ENCODE data around the gene BTD.
A peak's percentile ranks its signal among the peaks of the same experiment; 100 is the strongest.

BTD gene

GRCh38 chr3:15629860-15630597 lies 28.5 kb downstream of the BTD start:
- H3K36me3 ChIP-seq (ENCODE audit: control insufficient read depth in 1 of 2, insufficient read depth in 2 of 2, low read length in 2 of 2) = no peaks in the 10 kb centered on the region
- peaks cover 8 to 13% of the 10 kb centered on the region in 2 donors for H3K4me1 ChIP-seq (ENCODE audit: control insufficient read depth in 1 of 2, insufficient read depth in 2 of 2, low read length in 2 of 2)
- no peaks in the 10 kb centered on the region for H3K9me3 ChIP-seq (ENCODE audit: control insufficient read depth in 1 of 2, low read length in 2 of 2)
- H3K27me3 ChIP-seq (ENCODE audit: low read depth, low read length) = no peaks in the 10 kb centered on the region
- peak overlapping the region; percentile 44 to 66 for H3K4me3 ChIP-seq (ENCODE audit: low read depth in 1 of 2, low read length in 2 of 2)
- H3K27ac ChIP-seq (ENCODE audit: low read length) = peak overlapping the region; percentile 51

GRCh38 chr3:15630646-15631350 lies 29.3 kb downstream of the BTD start:
- Histone ChIP-seq H3K9me3 (ENCODE audit: control insufficient read depth in 1 of 2, low read length in 2 of 2) (no peaks in the 10 kb centered on the region), H3K4me3 (ENCODE audit: low read depth in 1 of 2, low read length in 2 of 2) (peak overlapping the region; percentile 44 to 66), H3K4me1 (ENCODE audit: control insufficient read depth in 1 of 2, insufficient read depth in 2 of 2, low read length in 2 of 2) (peaks cover 8 to 13% of the 10 kb centered on the region in 2 donors), H3K27me3 (ENCODE audit: low read depth, low read length) (no peaks in the 10 kb centered on the region), H3K36me3 (ENCODE audit: control insufficient read depth in 1 of 2, insufficient read depth in 2 of 2, low read length in 2 of 2) (no peaks in the 10 kb centered on the region), H3K27ac (ENCODE audit: low read length) (peak overlapping the region; percentile 51)

GRCh38 chr3:15631426-15632211 lies 30.1 kb downstream of the BTD start:
- H3K27me3 ChIP-seq (ENCODE audit: low read depth, low read length) = no peaks in the 10 kb centered on the region
- peaks cover 8 to 13% of the 10 kb centered on the region in 2 donors for H3K4me1 ChIP-seq (ENCODE audit: control insufficient read depth in 1 of 2, insufficient read depth in 2 of 2, low read length in 2 of 2)
- H3K27ac ChIP-seq (ENCODE audit: low read length) = no peak overlapping the region
- no peaks in the 10 kb centered on the region for H3K36me3 ChIP-seq (ENCODE audit: control insufficient read depth in 1 of 2, insufficient read depth in 2 of 2, low read length in 2 of 2)
- no peak overlapping the region for H3K4me3 ChIP-seq (ENCODE audit: low read depth in 1 of 2, low read length in 2 of 2)
- no peaks in the 10 kb centered on the region for H3K9me3 ChIP-seq (ENCODE audit: control insufficient read depth in 1 of 2, low read length in 2 of 2)

GRCh38 chr3:15632212-15632580 lies 30.7 kb downstream of the BTD start:
- Histone ChIP-seq H3K36me3 (ENCODE audit: control insufficient read depth in 1 of 2, insufficient read depth in 2 of 2, low read length in 2 of 2) (no peaks in the 10 kb centered on the region), H3K27me3 (ENCODE audit: low read depth, low read length) (no peaks in the 10 kb centered on the region), H3K4me3 (ENCODE audit: low read depth in 1 of 2, low read length in 2 of 2) (no peak overlapping the region), H3K4me1 (ENCODE audit: control insufficient read depth in 1 of 2, insufficient read depth in 2 of 2, low read length in 2 of 2) (peaks cover 9 to 17% of the 10 kb centered on the region in 2 donors), H3K9me3 (ENCODE audit: control insufficient read depth in 1 of 2, low read length in 2 of 2) (no peaks in the 10 kb centered on the region), H3K27ac (ENCODE audit: low read length) (no peak overlapping the region)

DNA sequence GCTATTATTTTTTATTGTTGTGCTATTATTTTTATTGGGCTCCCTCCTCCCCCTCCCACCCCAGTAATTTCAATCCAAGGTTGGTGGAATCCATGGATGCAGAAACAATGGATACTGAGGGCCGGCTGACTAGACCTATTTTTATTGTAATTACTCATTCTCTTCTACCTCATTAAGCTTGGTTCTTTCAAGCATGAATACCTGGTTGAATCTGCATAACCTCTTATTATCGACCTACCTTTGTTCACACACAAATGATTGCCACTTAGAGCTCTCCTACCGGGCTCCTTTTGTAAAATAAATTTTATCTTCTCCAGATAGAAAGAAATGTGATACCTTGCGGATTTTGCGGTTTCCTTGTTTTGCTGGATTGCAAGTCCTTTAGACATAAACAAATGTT lies 31.6 kb downstream of the BTD start:
- H3K27ac ChIP-seq (ENCODE audit: low read length) = no peak overlapping the region
- no peaks in the 10 kb centered on the region for H3K27me3 ChIP-seq (ENCODE audit: low read depth, low read length)
- H3K36me3 ChIP-seq (ENCODE audit: control insufficient read depth in 1 of 2, insufficient read depth in 2 of 2, low read length in 2 of 2) = no peaks in the 10 kb centered on the region
- no peak overlapping the region for H3K4me3 ChIP-seq (ENCODE audit: low read depth in 1 of 2, low read length in 2 of 2)
- peaks cover 15 to 17% of the 10 kb centered on the region in 2 donors for H3K4me1 ChIP-seq (ENCODE audit: control insufficient read depth in 1 of 2, insufficient read depth in 2 of 2, low read length in 2 of 2)
- no peaks in the 10 kb centered on the region for H3K9me3 ChIP-seq (ENCODE audit: control insufficient read depth in 1 of 2, low read length in 2 of 2)

- peaks cover 15 to 17% of the 10 kb centered on the region in 2 donors for H3K4me1 ChIP-seq (ENCODE audit: control insufficient read depth in 1 of 2, insufficient read depth in 2 of 2, low read length in 2 of 2)
- no peaks in the 10 kb centered on the region for H3K27me3 ChIP-seq (ENCODE audit: low read depth, low read length)
- peak overlapping the region; percentile 86 for H3K27ac ChIP-seq (ENCODE audit: low read length)
- no peaks in the 10 kb centered on the region for H3K9me3 ChIP-seq (ENCODE audit: control insufficient read depth in 1 of 2, low read length in 2 of 2)
- H3K36me3 ChIP-seq (ENCODE audit: control insufficient read depth in 1 of 2, insufficient read depth in 2 of 2, low read length in 2 of 2) = no peaks in the 10 kb centered on the region
- no peak overlapping the region for H3K4me3 ChIP-seq (ENCODE audit: low read depth in 1 of 2, low read length in 2 of 2)
Observed at GRCh38 chr3:15633766-15634598, 32.4 kb downstream of the BTD start.

GRCh38 chr3:15634671-15635070 lies 33.1 kb downstream of the BTD start:
- H3K4me3 ChIP-seq (ENCODE audit: low read depth in 1 of 2, low read length in 2 of 2) = no peak overlapping the region
- H3K4me1 ChIP-seq (ENCODE audit: control insufficient read depth in 1 of 2, insufficient read depth in 2 of 2, low read length in 2 of 2) = peaks cover 15 to 17% of the 10 kb centered on the region in 2 donors

DNA sequence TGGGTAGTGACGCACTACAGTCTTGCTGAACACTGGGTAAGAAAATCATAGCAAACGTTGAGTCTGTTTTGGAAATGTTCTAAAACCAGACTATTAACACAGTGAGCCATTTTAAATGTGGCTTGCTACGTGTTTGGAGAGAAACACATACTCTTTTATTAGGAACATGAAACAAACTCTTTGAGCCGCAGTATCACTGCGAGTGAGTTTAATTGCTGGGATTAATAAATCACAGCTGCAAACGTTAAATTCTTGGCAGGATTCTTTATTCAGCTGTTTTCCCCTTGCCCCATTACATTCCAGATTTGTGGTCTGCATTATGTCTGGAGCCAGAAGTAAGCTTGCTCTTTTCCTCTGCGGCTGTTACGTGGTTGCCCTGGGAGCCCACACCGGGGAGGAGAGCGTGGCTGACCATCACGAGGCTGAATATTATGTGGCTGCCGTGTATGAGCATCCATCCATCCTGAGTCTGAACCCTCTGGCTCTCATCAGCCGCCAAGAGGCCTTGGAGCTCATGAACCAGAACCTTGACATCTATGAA lies 33.6 kb downstream of the BTD start:
- Histone ChIP-seq H3K36me3 (ENCODE audit: control insufficient read depth in 1 of 2, insufficient read depth in 2 of 2, low read length in 2 of 2) (no peaks in the 10 kb centered on the region), H3K9me3 (ENCODE audit: control insufficient read depth in 1 of 2, low read length in 2 of 2) (no peaks in the 10 kb centered on the region), H3K4me3 (ENCODE audit: low read depth in 1 of 2, low read length in 2 of 2) (peak overlapping the region in 1 of 2 donors; percentile 0), H3K27me3 (ENCODE audit: low read depth, low read length) (no peaks in the 10 kb centered on the region), H3K27ac (ENCODE audit: low read length) (peak overlapping the region; percentile 86), H3K4me1 (ENCODE audit: control insufficient read depth in 1 of 2, insufficient read depth in 2 of 2, low read length in 2 of 2) (peaks cover 15 to 16% of the 10 kb centered on the region in 2 donors)

More at GRCh38 chr3:15634671-15635070, 33.1 kb downstream of the BTD start:
- Histone ChIP-seq H3K27ac (ENCODE audit: low read length) (peak overlapping the region; percentile 86), H3K36me3 (ENCODE audit: control insufficient read depth in 1 of 2, insufficient read depth in 2 of 2, low read length in 2 of 2) (no peaks in the 10 kb centered on the region), H3K9me3 (ENCODE audit: control insufficient read depth in 1 of 2, low read length in 2 of 2) (no peaks in the 10 kb centered on the region), H3K27me3 (ENCODE audit: low read depth, low read length) (no peaks in the 10 kb centered on the region)

DNA sequence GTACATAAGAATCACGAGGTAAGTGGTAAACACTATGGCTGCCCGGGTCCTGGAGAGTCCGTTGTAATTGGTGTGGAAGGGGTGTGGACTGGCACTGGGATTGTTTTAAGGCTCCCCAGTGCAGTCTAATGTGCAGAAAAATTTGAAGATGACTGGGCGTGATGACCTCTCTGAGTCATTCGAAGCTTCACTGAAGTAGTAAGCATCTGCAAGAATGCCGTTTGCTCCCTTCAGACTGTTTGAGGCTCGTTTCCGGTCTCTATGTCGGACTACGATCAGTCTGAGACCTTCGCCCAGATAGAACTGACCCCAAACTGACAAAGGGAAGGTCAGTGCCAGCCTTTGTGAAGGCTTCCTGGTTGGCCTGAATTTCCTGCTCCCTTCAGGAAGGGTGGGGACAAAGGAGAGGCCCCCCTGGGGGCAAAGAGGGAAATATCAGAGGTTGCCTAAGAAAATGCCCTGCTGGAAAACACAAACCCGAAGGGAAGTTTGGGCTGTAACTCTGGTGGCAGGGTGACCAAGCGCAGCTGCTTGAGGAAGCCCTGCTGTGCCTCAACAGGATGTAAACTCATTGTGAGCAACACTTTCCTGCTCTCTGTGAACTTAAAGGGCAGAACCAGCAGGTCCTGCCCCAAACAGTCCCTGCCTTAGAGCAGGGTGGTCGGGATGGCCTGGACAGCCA lies 34.6 kb downstream of the BTD start:
- Histone ChIP-seq H3K4me1 (ENCODE audit: control insufficient read depth in 1 of 2, insufficient read depth in 2 of 2, low read length in 2 of 2) (peaks cover 8 to 15% of the 10 kb centered on the region in 2 donors), H3K27me3 (ENCODE audit: low read depth, low read length) (no peaks in the 10 kb centered on the region), H3K36me3 (ENCODE audit: control insufficient read depth in 1 of 2, insufficient read depth in 2 of 2, low read length in 2 of 2) (no peaks in the 10 kb centered on the region), H3K9me3 (ENCODE audit: control insufficient read depth in 1 of 2, low read length in 2 of 2) (no peaks in the 10 kb centered on the region), H3K27ac (ENCODE audit: low read length) (peak overlapping the region; percentile 86), H3K4me3 (ENCODE audit: low read depth in 1 of 2, low read length in 2 of 2) (peak overlapping the region in 1 of 2 donors; percentile 32)
